NT2/D1 (cell line): Measurements from ENCODE around the gene GOLGA6C.
"Not testable (repeated sequence)": the region's sequence is repeated elsewhere in the genome, so short reads cannot be mapped to it uniquely, and the experiment has no call there.

Experiments
- SUZ12 ChIP-seq: IDR thresholded peaks from 2 replicates; pipeline ENCODE4 v1.6.1; 2011; ENCODE audit not compliant: insufficient read length, insufficient read depth; ENCODE audit errors: extremely low read depth
- YY1 ChIP-seq: IDR thresholded peaks from 2 replicates; pipeline ENCODE4 v1.6.1; 2011; ENCODE audit not compliant: insufficient read length, insufficient read depth

- TF ChIP-seq YY1, SUZ12: not testable (repeated sequence)
Observed at GRCh38 chr15:75300026-75300425, 41.9 kb downstream of the GOLGA6C start.
